GM18907 (cell line): ENCODE results near the gene CACNB4.
"Not testable (repeated sequence)": the region's sequence is repeated elsewhere in the genome, so short reads cannot be mapped to it uniquely, and the experiment has no call there.

ENCODE experiments used
- ATAC-seq: cut with Tn5 transposase; IDR thresholded peaks from one replicate; pipeline ENCODE4 v1.9.1; 2021; ENCODE audit warnings: mild to moderate bottlenecking, moderate library complexity; ENCODE audit not compliant: unreplicated experiment

CACNB4 gene

GRCh38 chr2:152098496-152099366 is at the start of gene CACNB4:
CACNB4 (minus strand) TSS chr2:152099044.
- ATAC-seq = peak; percentile 40

DNA sequence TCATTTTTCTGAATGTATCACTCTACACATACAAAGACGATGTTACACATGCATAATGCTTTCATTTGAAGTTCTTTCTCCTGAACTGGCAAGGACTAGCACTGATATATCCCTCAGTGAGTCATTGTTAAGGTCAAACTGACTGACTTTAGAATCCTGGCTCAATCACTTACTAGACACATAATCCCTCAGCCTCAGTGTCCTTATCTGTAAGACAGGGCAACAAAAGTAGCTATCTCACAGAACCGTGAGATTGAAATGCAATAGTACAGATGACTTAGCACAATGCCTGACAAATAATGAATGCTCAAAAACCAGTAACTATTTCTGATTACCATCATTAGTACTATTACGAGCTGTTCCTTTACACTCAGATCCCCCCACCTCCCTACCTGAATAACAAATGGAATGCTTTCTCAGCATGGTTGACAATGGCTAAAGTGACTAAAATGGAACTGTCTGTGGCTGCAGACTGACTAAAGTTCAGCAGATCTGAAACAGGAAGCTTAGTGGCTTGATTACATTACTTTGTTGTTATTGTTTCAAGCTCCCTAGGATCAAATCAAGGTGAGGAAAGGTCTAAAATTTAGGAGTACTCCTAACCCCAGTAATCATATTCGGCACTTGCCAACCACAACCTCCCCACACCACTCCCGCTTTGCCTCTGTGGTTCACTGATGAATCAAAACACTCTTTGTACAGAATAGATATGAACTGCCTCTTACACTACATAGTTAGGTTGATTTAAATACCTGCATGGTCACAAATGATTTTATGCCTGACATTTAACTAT is 35.8 kb upstream of the CACNB4 start:
- ATAC-seq = peak; percentile 82

DNA sequence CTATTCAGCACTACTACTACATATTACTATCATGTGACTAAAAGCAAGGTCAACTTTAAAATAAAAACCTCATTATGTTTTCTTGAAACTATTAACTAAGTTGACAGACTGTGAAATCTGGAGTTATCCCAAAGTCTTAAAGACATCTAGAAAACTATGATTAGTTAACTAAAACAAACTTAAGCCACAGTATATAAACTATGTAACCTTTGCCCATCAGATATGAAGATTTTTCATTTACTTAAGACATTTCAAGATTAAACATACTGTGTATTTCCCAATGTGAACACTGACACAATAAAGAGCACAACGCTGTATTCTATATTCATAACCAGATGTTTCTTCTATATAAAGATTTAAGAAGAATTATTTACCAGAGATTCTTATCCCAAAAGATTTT is 33.5 kb upstream of the CACNB4 start:
- no peak for ATAC-seq

DNA sequence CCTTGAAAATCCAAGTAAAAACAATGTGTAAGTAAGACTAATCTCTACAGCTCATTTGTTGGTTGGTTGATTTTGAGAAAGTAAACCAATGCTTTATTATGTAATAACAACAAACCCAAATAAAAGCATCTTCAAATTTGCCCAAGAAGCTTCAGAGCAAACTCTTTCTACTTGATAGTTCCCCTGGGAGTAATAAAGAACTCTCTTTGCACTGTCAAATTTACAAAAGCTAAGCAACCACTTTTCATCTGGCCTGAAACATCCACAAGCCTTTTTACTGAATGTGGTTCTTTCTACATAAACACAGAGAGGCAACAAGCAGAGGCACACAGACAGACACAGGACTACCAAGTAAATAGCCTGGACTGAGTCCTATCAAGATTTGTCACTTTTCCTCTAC is 28.8 kb upstream of the CACNB4 start:
- ATAC-seq = no peak

DNA sequence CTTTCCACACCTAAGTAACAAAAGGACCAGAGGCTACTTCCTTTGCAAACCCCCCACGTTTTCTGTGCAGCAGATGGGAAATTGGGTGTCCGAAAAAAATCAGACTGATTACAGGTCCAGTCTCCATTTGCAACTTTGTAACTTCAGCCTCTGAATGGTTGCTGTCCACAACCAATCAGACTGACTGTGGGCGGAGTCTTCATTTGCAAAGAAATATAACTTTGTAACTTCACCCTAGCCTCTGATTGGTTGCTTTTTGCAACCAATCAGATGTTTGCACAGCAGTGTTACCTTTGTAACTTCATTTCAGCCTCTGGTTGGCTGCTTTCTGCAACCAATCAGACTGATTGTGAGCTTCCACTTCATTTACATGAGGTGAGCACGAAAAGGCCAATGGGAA is 27.8 kb upstream of the CACNB4 start:
- ATAC-seq = no peak

DNA sequence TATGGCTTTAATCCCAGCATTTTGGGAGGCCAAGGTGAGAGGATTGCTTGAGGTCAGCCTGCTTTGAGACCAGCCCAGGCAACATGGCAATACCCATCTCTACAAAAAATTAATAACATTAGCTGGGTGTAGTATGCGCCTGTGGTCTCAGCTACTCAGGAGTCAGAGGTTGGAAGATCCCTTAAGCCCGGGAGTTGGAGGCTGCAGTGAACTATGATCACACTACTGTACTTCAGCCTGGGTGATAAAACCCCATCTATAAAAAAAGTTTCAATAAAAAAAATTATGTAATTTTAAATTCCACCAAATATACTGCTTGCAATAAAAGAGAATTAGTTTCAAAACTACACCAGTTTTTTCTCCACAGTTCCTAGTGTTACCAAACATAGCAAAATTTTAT is 23.3 kb upstream of the CACNB4 start:
- no peak for ATAC-seq

- no peak for ATAC-seq
Measured at GRCh38 chr2:152120430-152120829, 21.6 kb upstream of the CACNB4 start.

GRCh38 chr2:152115952-152116351 is 17.1 kb upstream of the CACNB4 start:
- ATAC-seq = no peak

DNA sequence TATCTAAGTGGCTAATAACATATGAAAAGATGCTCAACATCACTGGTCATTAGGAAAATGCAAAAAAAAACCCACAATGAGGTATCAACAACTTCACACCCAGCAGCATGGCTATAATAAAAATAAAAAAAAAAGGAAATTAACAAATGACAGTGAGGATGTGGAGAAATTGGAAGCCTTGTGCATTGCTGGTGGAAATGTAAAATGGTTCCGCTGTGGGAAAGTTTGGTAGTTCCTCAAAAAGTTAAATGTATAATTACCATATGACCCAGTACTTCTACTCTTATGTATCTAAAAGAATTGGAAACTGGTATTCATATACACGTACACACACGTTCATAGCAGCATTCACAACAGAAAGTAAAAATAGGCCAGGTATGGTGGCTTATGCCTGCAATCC is 15.5 kb upstream of the CACNB4 start:
- no peak for ATAC-seq

GRCh38 chr2:152107140-152107539 is 8.3 kb upstream of the CACNB4 start:
- not testable (repeated sequence) for ATAC-seq

DNA sequence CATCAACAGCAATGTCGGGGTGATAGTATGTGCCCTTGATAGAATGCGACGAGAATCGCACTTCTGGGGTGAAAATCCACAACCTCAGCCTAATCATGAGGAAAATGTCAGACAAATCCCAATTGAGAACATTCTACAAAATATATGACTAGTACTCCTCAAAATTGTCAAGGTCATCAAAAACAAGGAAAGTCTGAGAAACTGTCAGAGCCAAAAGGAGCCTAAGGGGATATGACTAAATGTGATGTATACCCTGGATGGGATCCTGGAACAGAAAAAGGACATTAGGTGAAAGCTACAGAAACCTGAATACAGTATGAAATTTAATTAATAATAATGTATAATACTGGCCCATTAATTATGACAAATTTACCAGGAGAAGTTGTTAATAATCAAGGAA is 7.6 kb upstream of the CACNB4 start:
- ATAC-seq = no peak

DNA sequence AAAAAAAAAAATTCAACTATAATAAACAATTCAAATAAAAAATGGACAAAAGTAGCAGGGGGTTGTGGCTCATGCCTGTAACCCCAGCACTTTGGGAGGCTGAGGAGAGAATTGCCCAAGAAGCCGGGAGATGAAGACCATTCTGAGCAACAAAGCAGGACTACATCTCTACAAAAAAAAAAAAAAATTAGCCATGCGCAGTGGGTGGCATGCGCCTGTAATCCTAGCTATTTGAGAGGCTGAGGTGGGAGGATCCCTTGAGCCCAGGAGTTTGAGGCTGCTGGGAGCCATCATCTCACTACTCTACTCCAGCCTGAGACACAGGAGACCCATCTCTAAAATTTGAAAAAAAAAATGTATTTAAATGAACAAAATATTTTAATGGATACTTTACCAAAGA is 4.4 kb upstream of the CACNB4 start:
- no peak for ATAC-seq

DNA sequence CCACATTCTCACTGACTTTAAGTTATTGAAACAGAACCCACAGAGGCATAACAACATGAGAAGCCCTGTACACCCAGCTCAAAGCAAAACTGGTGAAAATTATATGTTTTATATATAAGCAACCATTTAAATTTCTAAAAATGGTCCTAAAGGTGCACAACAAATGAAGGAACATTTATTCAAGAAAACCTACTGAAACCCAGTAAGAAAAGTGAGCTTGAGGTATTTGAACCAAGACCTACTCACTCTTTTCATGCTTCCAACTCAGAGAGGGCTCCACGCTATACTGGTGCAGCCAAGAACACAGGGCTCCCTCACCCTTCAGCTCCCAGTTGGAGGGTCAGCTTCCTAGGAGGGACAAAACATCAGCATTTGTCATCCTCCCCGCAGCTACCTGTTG is 2.1 kb upstream of the CACNB4 start:
- ATAC-seq = no peak

DNA sequence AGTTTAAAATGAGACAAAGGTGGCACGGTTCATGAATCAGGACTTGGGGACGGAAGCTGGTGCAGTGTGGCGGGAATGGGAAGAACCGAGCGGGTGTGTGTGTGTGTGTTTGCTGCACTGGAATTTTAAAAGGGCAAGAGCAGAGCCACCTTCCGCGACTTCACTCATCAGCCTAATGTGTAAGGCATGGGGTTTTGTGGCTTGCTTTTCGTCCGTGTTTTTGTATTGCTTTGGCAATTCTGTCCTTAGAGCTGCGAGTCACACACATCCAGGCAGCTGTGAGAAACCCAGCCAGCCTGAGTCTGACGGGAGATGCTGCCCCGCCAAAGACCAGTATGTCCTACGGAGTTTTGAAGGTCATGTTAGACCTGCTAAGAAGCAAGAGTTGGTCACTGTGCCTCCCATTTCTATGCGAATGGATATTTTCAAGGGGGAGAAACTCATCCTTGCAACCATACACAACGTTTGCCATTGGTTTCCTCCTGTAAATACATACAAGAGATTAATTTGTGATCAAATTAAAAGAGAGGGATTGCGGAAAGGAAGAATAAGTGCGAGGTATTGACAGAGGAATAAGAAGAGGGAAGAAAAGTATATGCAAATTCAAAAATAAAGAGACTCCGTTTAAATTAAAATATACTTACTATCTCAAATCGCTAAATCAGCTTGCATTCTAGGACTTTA is 665 bp upstream of the CACNB4 start:
- peak; percentile 36 for ATAC-seq

- peak; percentile 40 for ATAC-seq
Measured at GRCh38 chr2:152097801-152098495, 896 bp downstream of the CACNB4 start.

GRCh38 chr2:152097290-152097800 is 1.5 kb downstream of the CACNB4 start:
- ATAC-seq = peak; percentile 8

DNA sequence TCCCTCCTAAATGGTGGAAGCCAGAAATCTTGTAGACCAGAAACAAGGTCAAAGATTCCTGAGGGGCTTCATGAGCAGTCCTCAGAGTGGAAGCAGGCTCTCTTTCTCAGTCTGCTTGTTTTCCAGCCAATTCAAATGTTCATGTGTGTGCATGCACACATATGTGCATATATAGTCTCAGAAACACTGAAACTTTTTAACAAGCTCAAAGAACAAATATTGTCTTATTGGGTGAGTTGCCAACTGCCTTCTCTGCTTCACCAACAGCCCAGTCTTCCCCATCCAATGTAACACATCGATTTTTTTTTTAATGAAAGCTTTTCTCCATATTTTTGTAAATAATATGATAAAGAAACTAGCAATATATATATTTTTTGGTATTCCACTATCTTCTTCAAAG is 3.7 kb downstream of the CACNB4 start:
- ATAC-seq = no peak

- ATAC-seq = no peak
Measured at GRCh38 chr2:152094014-152094413, 4.8 kb downstream of the CACNB4 start.

DNA sequence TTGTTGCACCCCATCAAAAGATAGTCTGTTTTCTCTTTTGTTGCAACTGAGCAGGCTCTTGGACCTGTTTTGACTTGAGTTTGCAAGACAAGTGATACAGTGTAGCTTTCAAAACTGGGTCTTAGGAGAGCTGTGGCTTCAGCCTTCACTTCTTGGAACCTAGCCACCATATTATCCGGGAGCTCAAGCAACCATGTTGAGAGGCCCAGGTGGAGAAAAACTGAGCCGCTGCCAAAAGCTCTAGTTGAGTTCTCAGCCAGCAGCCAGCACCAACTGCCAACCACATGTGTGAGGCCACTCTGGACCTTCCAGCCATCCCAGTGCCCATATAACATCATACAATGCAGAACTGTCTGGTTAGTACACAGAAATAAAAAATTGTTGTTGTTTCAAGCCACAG is 5.4 kb downstream of the CACNB4 start:
- no peak for ATAC-seq

GRCh38 chr2:152092095-152092494 is 6.7 kb downstream of the CACNB4 start:
- no peak for ATAC-seq

GRCh38 chr2:152090726-152091125 is 8.1 kb downstream of the CACNB4 start:
- not testable (repeated sequence) for ATAC-seq
